Breast epithelium (tissue), 3 donors: ENCODE data around the gene NRXN3.
A peak's percentile ranks its signal among the peaks of the same experiment; 100 is the strongest.

Experiments used
- POLR2AphosphoS5 ChIP-seq, 3 donors: sonication (generic); formaldehyde crosslinking; IDR thresholded peaks; one replicate each; pipeline ENCODE4 v1.6.1; 2017; ENCODE audit warnings: antibody characterized with exemption in 3 of 3
- TF ChIP-seq, protein P1 (sequence below), 3 donors: fragments of 450-650 bp; IDR thresholded peaks; one replicate each; pipeline ENCODE4 v1.5.1; 2016 to 2017; ENCODE audit warnings: antibody characterized with exemption in 3 of 3, mild to moderate bottlenecking in 3 of 3, moderate library complexity in 3 of 3

DNA sequence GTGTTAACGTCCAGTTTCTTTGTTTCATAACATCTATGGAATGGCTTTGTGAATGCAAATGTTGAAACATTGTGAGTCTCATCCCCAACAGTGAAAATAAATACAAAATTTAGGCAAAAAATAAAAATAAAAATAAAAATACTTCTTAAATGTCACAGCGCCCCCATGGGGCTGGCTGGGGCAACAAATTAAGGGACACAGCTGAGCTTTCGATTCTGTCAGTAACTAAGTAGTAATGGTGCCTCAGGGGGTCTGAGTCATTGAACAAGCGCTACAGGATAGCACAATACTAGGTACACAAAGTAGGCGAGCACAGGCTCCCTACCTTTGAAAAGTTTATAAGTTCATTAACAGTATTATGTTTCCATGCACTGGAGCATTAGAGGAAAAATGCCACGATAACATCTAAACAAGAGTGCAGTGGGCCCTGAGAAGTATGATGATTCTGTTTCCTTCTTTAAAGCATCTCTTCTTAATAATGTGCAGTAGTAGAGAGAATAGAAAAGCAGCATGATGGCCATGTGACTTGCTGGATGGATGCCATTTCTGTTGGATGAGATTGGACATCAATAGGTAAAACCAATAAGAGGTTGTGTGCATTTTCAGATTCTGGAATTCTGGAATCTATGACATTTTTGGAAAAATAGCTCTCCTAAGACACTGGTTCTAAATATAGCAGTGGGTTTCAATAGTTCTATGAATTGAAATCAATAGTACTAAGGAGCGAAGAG is 1374.0 kb downstream of the NRXN3 start:
- TF ChIP-seq POLR2AphosphoS5 (IDR thresholded peaks at IDR 0.05): no peak
- TF ChIP-seq, protein P1, sequence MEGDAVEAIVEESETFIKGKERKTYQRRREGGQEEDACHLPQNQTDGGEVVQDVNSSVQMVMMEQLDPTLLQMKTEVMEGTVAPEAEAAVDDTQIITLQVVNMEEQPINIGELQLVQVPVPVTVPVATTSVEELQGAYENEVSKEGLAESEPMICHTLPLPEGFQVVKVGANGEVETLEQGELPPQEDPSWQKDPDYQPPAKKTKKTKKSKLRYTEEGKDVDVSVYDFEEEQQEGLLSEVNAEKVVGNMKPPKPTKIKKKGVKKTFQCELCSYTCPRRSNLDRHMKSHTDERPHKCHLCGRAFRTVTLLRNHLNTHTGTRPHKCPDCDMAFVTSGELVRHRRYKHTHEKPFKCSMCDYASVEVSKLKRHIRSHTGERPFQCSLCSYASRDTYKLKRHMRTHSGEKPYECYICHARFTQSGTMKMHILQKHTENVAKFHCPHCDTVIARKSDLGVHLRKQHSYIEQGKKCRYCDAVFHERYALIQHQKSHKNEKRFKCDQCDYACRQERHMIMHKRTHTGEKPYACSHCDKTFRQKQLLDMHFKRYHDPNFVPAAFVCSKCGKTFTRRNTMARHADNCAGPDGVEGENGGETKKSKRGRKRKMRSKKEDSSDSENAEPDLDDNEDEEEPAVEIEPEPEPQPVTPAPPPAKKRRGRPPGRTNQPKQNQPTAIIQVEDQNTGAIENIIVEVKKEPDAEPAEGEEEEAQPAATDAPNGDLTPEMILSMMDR (IDR thresholded peaks at IDR 0.05): peak in 1 of 3 donors; percentile 23
